Esophagus squamous epithelium (tissue), 4 donors: Measurements from ENCODE around the gene PDE9A.

Source experiments
- CTCF ChIP-seq, 6 experiments: fragments of 450-650 bp in 4 of 6; fragments of 200-600 bp in 2 of 6; sonication (generic) in 2 of 6; IDR thresholded peaks; one replicate each; pipeline ENCODE4 v1.5.1; 2016 to 2019; ENCODE audit warnings: antibody characterized with exemption in 6 of 6, mild to moderate bottlenecking in 4 of 6, moderate library complexity in 4 of 6
- POLR2A ChIP-seq, 4 donors: fragments of 450-650 bp; IDR thresholded peaks; one replicate each; pipeline ENCODE4 v1.6.1; 2017; ENCODE audit warnings: antibody characterized with exemption in 4 of 4, mild to moderate bottlenecking in 4 of 4, moderate library complexity in 3 of 4

DNA sequence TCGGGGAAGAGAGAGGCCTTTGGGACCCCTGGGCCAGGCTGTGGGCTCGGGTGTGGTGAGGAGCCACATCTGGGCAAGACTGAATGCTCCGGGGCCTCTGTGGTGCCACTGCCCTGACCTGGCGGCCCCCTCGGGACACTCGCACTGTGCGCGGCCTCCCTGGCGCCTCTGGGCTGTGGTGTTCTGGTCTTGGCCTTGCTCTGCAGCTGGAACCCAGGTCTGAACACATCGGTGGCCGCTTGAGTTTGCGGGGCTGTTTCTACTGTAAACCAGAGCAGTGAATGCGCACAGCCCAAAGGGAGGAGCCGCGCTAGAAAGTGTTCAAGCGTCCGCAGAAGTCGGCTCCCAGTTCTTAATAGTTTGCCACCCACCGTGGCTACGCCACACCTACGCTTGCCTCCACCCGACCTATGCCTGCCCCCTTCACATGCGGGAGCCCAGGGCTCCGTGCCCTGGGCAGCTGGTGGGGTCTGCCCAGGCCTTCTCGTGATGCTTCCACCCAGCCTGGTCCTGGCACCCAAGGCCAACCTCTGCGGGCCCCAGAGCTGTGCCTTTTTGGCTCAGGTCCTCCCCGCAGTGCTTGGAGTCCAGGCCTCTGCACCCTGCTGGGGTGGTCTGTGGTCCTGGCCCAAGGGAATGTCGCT lies 4.4 kb downstream of the PDE9A start:
- TF ChIP-seq POLR2A (IDR thresholded peaks at IDR 0.05), result no peak
- no peak for TF ChIP-seq CTCF (IDR thresholded peaks at IDR 0.05)
